ENCODE results near the gene CD177.

Gene CD177, protein sequence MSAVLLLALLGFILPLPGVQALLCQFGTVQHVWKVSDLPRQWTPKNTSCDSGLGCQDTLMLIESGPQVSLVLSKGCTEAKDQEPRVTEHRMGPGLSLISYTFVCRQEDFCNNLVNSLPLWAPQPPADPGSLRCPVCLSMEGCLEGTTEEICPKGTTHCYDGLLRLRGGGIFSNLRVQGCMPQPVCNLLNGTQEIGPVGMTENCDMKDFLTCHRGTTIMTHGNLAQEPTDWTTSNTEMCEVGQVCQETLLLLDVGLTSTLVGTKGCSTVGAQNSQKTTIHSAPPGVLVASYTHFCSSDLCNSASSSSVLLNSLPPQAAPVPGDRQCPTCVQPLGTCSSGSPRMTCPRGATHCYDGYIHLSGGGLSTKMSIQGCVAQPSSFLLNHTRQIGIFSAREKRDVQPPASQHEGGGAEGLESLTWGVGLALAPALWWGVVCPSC

DNA sequence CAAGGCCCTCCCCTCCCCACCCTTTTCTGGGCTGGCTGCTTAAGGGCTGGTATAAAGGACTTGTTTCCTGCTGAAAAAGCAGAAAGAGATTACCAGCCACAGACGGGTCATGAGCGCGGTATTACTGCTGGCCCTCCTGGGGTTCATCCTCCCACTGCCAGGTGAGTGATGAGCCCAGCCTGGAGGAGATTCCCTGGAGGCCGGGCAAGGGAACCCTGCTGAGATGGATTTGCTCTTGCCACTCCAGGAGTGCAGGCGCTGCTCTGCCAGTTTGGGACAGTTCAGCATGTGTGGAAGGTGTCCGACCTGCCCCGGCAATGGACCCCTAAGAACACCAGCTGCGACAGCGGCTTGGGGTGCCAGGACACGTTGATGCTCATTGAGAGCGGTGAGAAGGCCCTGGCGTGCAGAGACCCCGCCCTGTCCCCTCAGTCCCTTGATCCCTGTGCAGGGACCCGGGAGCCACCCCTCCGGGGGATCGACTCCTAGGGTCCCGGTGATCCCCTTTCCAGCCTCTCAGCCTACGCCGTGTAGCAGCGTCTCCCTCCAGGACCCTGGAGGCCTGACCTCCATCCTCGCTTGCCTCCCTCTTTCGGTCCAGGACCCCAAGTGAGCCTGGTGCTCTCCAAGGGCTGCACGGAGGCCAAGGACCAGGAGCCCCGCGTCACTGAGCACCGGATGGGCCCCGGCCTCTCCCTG is at the start of gene CD177:
TSS of gene CD177 (plus strand) at position 81 of the 699 bp plus-strand sequence. CDS start at position 110, 29 bp downstream.
- TF ChIP-seq ZNF274 (IDR thresholded peaks at IDR 0.05; ENCODE audit: low read depth, low read length), result no peak
- no peak within 1 kb of the TSS for H3K4me3 ChIP-seq (ENCODE audit: low read length)

DNA sequence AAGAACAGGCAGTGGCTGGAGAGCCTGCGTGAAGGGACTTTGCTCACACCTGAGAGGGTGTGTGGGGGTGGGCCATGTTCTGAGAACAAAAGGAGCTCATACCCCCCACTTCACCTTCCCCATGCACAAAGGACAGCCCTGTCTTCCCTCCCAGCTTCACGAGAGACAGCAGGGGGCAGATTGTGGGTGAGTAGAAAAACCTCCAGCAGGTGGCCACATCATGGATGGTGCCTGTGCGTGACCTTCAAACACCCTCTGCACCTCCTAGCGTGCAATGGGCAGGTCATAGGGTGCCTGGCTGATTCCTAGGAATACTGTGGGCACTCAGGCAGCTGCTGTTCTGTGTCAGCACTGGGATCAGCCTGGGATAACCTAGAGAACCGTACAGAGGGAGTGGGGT is 47.8 kb upstream of the CD177 start:
- TF ChIP-seq ZNF274 (IDR thresholded peaks at IDR 0.05; ENCODE audit: low read depth, low read length), result no peak

DNA sequence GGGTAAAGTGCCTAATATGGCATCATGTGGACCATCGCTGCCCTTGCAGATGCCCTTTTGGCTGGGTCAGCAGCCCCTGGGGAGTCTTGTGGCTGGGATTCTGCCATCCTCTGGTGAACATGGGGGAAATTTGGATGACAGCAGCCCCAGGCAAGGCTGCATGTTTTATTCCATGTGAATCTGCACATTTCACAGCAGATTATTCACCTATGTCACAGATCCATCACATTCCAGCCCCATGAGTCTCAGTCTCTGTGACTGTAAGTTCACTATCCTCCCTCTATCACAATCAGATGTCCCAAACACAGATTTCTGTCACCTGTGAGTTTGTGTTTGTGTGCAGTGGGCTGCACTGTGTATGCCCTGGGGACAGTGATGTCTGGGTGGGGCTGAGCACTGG is 47.4 kb upstream of the CD177 start:
- no peak for TF ChIP-seq ZNF274 (IDR thresholded peaks at IDR 0.05; ENCODE audit: low read depth, low read length)
- H3K4me3 ChIP-seq (ENCODE audit: low read length), result no peak overlapping the region

More for the DNA sequence above, 47.8 kb upstream of the CD177 start:
- no peak overlapping the region for H3K4me3 ChIP-seq (ENCODE audit: low read length)

DNA sequence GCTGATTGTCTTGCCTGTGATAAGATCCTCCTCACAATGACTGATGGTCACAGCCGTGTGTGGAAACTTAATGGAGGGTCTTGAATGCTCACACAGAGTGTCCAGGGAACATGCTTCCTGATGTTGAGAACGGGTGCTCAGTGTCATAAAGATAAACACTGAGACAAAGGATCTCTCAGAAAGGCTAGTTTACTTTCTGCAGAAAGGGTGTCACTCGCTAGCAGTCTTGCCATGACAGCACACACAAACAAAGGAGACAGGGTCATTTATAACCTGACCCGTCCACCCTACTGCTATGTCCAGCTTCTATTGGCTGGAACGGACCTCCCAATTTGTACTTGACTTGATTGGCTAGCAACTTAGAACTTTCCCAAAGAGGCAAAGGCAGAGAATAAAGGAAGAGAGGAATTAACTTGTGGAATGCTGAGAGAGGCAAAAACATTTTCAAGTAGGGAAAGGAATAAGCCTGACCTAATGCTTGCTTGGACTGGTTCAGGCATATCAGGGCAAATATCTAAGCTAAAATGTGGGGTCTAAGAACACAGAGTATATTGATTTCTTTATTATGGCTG is 45.2 kb upstream of the CD177 start:
- TF ChIP-seq ZNF274 (IDR thresholded peaks at IDR 0.05; ENCODE audit: low read depth, low read length), result no peak
- H3K4me3 ChIP-seq (ENCODE audit: low read length), result no peak overlapping the region

DNA sequence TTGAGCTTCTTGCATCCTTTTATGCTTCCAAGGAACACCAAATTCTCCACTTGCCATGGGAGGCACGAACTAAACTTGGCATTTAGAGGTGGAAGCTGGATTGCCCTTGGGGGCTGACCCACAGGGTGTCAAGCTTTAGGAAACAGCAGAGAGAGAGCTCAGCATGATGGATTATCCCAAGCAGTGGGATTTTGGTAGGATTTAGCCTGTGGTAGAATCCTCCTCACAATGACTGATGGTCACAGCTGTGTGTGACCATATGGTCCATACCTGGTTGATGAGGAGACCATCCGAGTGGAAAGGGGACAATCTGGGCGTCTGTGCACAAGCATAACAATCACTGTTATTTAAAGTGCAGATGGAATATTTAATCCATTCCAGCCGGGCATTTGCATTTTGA is 44.0 kb upstream of the CD177 start:
- H3K4me3 ChIP-seq (ENCODE audit: low read length), result no peak overlapping the region
- TF ChIP-seq ZNF274 (IDR thresholded peaks at IDR 0.05; ENCODE audit: low read depth, low read length), result no peak

DNA sequence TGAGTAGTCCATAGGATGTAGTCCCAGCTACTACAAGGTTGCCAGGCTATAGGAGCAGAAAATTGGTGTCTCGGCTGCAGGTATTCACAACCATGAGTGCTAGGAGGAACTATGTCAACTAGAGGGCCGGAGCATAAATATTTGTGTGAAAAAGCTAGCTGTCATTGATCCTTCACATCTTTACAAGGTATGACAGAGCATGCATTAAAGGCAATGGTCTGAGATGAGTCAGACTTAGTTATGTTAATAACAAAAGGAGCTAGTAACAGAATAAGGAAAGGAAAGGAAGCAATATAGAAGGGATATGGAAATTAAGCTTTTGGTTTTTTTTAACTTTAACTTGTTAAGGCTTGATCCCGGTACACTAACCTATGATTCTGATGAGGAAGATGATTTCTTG is 43.3 kb upstream of the CD177 start:
- no peak overlapping the region for H3K4me3 ChIP-seq (ENCODE audit: low read length)
- TF ChIP-seq ZNF274 (IDR thresholded peaks at IDR 0.05; ENCODE audit: low read depth, low read length), result no peak

DNA sequence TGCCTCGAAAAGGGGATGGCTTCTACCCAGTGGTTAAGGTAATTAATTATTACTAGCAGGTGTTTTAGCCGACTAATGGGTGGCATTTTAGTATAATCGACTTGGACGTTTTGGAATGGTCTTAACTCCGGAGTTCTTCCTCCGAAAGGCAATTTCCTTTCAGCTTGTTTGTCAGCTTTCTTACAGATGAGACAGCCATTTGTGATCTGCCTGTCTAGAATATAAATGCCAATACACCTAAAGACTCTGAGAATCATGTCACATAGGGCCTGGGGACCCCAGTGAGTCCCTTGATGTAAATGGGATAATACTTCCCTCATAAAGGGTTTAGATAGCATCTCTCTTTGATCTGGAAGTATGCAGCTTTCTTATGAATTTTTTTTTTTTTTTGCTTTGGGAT is 42.2 kb upstream of the CD177 start:
- H3K4me3 ChIP-seq (ENCODE audit: low read length), result no peak overlapping the region

DNA sequence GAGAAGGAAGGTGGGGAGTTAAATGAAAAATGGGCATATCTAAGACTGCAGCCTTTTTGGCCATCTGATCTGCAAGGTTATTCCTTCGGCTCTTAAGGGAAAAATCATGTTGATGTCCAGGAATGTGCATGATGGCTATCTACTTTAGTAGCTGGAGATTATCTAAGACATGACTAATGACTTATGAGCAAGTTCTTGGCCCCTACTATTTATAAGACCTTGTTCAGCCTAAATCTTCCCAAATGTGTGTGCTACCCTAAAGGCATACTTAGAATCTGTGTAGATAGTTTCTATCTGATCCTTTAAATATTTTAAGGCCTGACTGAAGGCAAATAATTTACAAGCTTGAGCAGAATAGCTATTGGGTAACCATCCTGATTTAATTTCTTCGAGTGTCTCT is 41.8 kb upstream of the CD177 start:
- no peak overlapping the region for H3K4me3 ChIP-seq (ENCODE audit: low read length)
- TF ChIP-seq ZNF274 (IDR thresholded peaks at IDR 0.05; ENCODE audit: low read depth, low read length), result no peak

More for the DNA sequence above, 42.2 kb upstream of the CD177 start:
- TF ChIP-seq ZNF274 (IDR thresholded peaks at IDR 0.05; ENCODE audit: low read depth, low read length), result no peak

DNA sequence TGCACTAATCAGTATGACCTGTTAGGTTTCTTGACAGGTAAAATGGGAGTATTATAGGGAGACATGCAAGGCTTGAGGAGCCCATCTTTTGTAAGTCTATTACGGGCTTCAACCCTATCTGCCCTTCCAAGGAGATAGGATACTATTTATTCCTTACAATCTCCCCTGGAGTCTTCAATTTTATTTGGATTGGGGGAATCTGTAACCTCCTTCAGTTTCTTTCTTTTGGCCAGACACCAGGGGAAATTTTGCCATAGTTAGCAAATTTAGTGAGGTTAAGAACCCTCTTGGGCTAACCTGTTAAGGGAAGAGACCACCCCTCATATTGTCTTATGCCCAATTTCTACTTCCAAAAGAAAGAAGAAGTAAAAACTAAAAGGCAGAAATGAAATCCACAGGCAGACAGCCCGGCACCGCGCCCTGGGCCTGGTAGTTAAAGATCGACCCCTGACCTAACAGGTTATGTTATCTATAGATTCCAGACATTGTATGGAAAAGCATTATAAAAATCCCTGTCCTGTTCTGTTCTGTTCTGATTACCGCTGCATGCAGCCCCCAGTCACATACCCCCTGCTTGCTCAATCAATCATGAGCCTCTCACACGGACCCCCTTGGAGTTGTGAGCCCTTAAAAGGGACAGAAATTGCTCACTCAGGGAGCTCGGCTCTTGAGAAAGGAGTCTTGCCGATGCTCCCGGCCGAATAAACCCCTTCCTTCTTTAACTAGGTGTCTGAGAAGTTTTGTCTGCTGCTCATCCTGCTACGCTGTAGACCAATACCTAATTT is 39.6 kb upstream of the CD177 start:
- no peak for TF ChIP-seq ZNF274 (IDR thresholded peaks at IDR 0.05; ENCODE audit: low read depth, low read length)
- H3K4me3 ChIP-seq (ENCODE audit: low read length), result no peak overlapping the region

DNA sequence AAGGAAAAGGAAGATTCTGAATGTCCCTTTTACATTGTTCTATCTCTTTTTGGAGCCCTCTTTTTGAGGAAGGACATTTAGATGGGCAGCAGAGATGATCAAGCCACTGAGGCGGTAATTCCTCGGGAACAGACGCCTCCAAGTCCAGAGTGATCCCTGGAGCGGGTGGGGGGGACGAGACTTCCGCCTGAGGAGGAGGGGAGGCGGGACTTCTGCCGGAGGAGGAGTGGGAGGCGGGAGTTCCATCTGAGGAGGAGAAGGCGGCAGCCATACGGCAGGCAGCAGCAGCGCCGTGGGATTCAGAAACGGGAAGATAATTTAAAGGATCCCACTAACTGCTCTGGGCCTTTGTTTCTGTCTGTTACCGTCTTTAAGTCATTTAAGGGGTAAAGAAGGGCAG is 37.6 kb upstream of the CD177 start:
- no peak for TF ChIP-seq ZNF274 (IDR thresholded peaks at IDR 0.05; ENCODE audit: low read depth, low read length)
- H3K4me3 ChIP-seq (ENCODE audit: low read length), result no peak overlapping the region

DNA sequence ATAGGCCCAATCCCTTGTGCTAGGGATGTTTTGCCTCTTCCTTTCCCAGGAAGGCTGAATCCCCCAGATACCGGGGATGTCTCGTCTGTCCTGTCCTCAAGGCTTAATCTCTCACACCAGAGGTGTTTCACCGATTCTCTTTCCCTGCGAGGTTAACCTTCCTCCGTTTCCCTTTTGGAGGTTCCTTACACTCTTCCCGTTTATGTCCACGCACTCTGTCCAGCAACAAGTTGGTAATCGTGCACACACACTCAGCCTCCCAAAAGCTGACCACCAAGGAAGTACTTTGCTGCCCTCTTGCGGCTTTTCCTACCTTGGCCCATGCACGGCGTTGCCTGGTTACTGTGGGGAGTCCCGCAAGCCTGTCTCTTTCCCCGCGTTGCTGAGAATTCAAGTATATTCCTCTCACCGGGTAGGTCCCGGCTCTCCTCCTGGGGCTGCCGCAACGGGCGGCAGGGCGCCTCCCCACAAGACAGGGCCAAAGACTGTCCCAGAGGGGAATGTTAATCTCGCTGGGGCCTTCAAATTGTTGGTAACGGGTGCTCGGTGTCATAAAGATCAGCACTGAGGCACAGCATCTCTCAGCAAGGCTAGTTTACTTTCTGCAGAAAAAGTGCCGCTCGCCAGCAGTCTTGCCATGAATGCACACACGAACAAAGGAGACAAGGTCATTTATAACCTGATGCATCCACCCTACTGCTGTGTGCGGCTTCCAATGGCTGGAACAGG is 36.7 kb upstream of the CD177 start:
- no peak for TF ChIP-seq ZNF274 (IDR thresholded peaks at IDR 0.05; ENCODE audit: low read depth, low read length)
- H3K4me3 ChIP-seq (ENCODE audit: low read length), result no peak overlapping the region

DNA sequence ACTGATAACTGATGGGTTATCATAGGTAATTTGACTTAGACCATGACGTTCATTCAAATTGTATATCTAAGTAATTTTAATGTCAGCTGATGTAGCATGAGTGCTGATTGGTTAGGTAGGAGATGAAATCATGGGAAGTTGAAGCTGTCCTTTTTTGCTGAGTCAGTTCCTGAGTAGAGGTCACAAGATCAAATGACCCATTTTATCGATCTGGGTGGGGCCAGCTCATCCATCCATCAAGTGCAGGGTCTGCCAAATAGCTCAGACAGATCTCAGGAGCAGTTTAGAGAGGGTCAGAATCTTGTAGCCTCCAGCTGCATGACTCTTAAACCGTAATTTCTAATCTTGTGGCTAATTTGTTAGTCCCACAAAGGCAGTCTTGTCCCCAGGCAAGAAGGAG is 35.3 kb upstream of the CD177 start:
- H3K4me3 ChIP-seq (ENCODE audit: low read length), result no peak overlapping the region
- no peak for TF ChIP-seq ZNF274 (IDR thresholded peaks at IDR 0.05; ENCODE audit: low read depth, low read length)

DNA sequence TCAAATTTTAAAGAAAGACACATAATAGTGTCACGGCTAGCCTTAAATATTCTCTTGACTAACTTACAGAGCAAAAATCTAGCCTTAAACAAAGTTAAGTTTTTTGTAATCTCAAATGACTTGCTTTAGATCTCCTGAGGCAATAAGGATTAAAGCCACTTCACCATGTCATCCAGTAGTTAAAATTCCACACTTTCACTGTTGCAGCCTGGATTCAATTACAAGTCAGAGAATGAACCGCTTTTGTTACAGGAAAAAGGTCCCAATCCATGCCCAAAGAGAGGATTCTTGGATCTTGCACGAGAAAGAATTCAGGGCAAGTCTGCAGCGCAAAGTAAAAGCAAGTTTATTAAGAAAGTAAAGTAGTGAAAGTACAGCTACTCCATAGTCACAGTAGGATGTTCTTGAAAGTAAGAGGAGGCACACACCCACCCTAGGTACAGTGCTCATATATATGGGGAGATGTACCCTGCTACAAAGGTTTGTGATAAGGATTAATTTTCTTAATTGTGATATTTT is 34.6 kb upstream of the CD177 start:
- no peak overlapping the region for H3K4me3 ChIP-seq (ENCODE audit: low read length)
- TF ChIP-seq ZNF274 (IDR thresholded peaks at IDR 0.05; ENCODE audit: low read depth, low read length), result no peak
